Choroid plexus epithelial cell (primary cell): ENCODE measurements around the gene IRF3.

Experiments
- DNase-seq: peaks from one replicate; pipeline ENCODE4 v3.0.0-alpha.2; 2010; ENCODE audit warnings: low read depth
- H3K4me3 ChIP-seq: 2 replicates; pipeline ENCODE4 v1.5.1; 2011; ENCODE audit warnings: low read depth, mild to moderate bottlenecking, control low read depth, low read length, moderate library complexity
- CTCF ChIP-seq: conservative IDR thresholded peaks from 2 replicates; pipeline ENCODE4 v1.5.1; 2011; ENCODE audit warnings: low read depth, mild to moderate bottlenecking, control low read depth, inconsistent platforms, low read length, moderate library complexity

Gene IRF3

GRCh38 chr19:49642492-49643035 is 23.1 kb downstream of the IRF3 start:
- H3K4me3 ChIP-seq = peak overlapping the region; percentile 97
- no peak for DNase-seq
- no peak for TF ChIP-seq CTCF

- no peak for TF ChIP-seq CTCF
- DNase-seq = peak; percentile 100
- peak within 1 kb of the TSS; percentile 97 for H3K4me3 ChIP-seq
Observed at GRCh38 chr19:49641688-49642491, 23.8 kb downstream of the IRF3 start, which contains the start of gene SCAF1. Gene SCAF1 (plus strand): TSS chr19:49642209. CDS start chr19:49645027, 2,818 bp downstream.

GRCh38 chr19:49640113-49640898 is 25.4 kb downstream of the IRF3 start, which contains the start of gene RRAS:
Gene RRAS (minus strand): TSS chr19:49640143. CDS start chr19:49640098, 45 bp downstream.
- peak within 1 kb of the TSS; percentile 73 for H3K4me3 ChIP-seq
- no peak for TF ChIP-seq CTCF
- peak; percentile 100 for DNase-seq

GRCh38 chr19:49639401-49640112 is 26.1 kb downstream of the IRF3 start:
- peak overlapping the region; percentile 73 for H3K4me3 ChIP-seq
- TF ChIP-seq CTCF = no peak
- no peak for DNase-seq

GRCh38 chr19:49637821-49638738 is 27.6 kb downstream of the IRF3 start:
- peak overlapping the region; percentile 73 for H3K4me3 ChIP-seq
- DNase-seq = peak; percentile 72
- no peak for TF ChIP-seq CTCF
